ENCODE data around the gene QRFPR.
"Not testable (repeated sequence)": the region's sequence is repeated elsewhere in the genome, so short reads cannot be mapped to it uniquely, and the experiment has no call there.

Gene QRFPR

GRCh38 chr4:121380776-121381462 lies at the start of gene QRFPR:
QRFPR (minus strand) TSS chr4:121381018; CDS start chr4:121380647, 371 bp downstream.
- DNase-seq, result no peak

- no peak for DNase-seq
These were observed 47.9 kb upstream of the QRFPR start for GRCh38 chr4:121428721-121429120.

- no peak for DNase-seq
These were observed 40.8 kb upstream of the QRFPR start for GRCh38 chr4:121421594-121421993.

DNA sequence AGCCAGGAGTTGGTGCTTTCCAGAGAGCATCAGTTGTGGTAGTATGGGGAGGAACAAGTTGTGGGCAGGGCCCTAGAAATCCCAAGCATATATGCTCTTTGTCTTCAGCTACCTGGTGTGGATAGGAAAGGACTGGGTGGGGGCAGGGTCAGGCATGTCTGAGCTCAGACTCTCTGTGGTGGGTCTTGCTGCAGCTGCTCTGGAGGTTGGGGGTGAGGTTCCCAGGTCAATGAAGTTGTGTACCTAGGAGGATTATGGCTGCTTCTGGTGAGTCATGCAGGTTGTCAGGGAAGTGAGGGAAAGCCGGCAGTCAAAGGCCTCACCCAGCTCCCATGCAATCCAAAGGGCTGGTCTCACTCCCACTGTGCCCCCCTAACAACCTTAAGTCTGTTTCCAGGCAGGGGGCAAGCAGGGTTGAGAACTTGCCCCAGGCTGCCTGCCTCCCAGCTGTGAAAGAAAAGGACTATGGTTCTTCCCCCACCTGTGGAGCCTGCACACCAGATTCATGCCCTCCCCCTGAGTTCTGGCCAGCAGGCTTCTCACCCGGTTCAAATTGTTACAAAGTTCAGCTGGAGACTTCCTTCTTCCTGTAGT lies 30.4 kb upstream of the QRFPR start:
- DNase-seq, result no peak

- DNase-seq, result not testable (repeated sequence)
These were observed 27.7 kb upstream of the QRFPR start for GRCh38 chr4:121408567-121408966.

DNA sequence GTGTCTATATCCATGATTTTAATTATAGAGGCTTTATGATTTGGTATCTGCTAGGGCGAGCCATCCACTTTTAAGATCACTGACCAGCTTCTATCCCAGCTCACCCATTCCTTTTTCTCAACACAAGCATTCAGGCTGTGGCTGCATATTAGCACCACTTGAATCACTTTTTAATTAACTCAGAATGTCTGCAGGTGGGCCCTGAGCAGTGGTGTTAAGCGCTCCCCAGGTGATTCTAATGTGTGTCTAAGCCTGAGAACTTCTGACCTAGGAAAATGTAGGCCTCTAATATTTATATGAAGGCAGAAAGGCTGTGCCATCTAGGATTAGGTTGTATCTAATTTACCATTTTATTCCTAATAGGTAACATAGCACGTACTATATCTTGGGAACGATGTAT lies 19.8 kb upstream of the QRFPR start:
- no peak for DNase-seq

DNA sequence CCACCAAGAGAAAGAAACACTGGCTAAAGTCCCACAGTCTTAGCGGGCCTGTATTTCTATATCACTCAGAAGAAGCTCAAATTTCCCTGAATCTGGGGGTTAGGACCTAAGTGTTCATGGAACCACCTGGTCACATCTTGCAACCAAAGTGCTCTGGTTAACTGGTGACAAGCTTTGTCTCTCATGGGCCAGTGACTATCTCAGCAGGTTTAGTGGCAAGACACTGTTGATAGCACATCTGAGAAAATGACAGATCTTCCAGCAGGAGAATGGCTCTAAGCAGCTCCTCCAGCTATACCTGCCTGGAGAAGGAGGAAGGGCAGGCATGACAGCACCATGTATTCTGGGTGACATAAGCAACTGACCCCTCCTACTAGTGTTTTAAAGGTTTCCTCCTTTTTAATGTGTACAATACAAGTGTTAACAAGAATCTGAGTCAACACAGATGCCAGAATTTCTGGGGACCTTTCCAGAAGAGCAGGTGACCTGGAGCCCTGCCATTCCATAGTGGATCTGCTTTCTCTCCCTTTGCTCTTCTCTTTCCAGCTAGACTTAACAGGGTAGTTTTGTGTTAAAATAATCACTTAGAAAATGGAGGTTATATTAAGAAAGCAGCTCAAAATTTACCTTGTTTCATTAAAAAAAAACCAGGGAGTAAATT lies 17.3 kb upstream of the QRFPR start:
- DNase-seq, result no peak

- no peak for DNase-seq
These were observed 16.6 kb upstream of the QRFPR start for GRCh38 chr4:121397434-121397833.

DNA sequence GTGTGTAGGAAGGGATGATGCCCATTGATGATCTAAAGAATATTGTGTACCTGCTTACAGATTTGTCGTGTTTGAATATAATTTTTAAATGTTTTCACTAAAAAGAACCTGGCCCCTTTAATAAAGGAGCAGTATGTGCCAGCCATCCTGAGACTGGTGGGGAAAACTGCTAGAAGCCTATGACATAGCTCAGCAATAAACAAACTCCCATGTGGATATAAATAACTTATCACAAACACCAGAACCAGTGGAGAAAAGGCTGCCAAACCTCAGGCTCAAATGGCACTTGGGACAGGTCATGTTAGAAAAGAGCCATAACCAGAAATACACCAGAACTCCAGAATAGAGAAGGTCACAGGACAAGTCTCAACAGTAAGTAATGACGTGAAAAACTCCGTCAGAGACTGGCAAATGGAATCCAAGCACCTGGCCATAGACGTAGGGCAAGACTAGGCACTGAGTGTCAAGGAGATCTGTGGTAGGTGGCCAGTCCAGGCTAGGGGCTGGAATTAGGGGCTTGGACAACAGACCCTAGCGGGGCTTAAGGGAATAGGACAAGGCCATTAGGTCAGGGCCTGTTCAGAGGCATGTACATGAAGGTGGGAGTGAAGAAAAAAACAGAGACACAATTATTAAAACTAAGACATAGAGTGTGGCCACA lies 11.7 kb upstream of the QRFPR start:
- no peak for DNase-seq

DNA sequence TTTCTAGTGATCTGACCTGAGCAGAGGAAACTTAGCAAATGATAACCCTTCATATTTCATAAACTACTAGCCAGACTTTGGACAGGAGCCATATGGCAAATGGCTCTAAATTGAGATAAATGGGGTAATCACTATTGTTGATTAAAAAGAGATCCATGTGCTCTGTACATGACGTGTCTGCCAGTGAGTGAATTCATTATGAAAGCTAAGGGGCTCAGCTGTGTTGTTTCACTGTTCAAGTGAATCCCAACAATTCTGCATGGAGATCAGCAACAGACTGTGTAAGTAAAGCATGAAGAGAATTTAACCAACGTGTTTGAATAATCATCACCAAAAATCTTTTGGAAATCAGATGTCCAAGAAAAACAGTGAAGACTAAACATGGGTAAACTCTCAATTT lies 9.5 kb upstream of the QRFPR start:
- DNase-seq, result no peak

- no peak for DNase-seq
These were observed 1.5 kb downstream of the QRFPR start for GRCh38 chr4:121379276-121379675.

DNA sequence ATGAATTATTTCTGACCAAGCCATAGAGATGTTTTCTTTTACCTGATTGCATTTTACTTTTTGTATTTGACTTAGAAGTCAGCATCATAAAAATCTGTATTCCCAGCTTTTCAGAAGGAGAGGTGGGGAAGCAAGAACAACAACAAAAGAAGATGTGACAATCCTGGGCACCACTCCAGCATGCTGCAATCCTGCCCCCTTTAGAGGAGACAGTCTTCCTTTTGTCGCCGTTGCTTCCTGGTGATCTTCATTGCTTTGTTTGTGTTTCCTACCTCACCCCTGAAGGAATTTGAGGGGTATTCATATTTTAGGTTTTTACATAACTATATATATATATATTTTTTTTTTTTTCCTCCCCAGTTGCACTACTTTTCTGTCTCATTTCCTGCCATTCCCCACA lies 3.7 kb downstream of the QRFPR start:
- no peak for DNase-seq

GRCh38 chr4:121376556-121376955 lies 4.3 kb downstream of the QRFPR start:
- no peak for DNase-seq

- no peak for DNase-seq
These were observed 4.7 kb downstream of the QRFPR start for GRCh38 chr4:121376097-121376496.

DNA sequence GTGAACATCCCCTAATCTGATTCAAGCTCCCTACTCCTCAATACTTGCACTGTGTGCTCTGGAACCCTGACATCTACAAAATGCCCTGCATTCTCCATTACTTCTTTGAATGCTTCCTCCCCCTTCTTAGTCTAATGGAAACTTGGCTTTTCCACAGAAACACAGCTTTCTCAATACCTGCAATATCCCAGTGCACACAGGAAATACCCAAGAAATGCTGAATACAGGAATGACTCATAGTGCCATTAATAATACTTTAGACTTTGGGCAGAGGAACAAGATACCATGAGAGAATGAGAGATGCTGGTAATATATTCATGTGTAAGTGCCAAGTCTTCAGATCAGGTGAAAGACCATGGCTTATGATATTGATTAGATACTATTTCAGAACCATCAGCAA lies 5.6 kb downstream of the QRFPR start:
- DNase-seq, result no peak

DNA sequence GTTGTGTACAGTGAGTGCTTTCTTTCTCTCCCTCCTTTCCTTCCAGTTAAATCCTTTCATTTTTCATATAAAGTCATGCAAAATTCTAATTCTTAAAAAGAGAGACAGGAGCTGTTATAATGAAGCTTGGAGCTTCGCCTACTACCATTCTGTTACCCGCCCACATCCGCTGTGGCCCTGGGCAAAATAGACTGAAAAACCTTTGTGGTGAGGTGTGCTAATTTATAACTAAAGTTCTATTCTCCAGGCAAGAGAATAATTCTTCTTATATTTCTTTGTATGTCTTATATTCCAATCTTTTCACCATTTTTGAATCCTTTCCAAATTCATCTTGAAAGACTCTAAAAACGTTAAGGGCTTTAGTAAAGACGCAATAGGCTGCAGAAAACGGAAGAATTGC lies 7.0 kb downstream of the QRFPR start:
- DNase-seq, result no peak

DNA sequence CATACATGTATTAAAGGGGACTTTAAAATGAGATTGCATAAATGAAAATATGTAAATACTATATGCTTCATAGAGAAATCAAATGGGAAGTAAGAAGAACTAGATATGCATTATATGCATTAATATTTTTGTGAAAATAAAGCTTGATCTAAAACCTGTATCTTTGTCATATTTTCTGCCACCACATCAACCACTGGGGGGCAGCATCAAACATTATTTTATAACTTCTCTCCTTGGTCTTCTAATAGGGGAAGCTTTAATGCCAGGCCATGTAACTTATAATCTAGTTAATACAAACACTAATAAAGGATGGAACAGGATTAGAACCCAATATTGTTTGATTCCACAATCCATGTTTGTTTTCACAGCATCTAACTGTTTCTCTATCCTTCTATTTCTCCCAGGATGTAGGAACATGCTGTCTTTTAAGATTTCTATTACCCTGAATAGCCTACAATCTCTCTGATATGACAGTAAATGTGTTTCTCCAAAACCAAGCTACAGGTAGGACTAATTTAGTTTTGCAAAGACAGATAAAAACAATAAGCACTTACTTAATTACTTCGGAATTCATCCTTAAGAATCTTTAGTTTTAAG lies 10.0 kb downstream of the QRFPR start:
- DNase-seq, result no peak

DNA sequence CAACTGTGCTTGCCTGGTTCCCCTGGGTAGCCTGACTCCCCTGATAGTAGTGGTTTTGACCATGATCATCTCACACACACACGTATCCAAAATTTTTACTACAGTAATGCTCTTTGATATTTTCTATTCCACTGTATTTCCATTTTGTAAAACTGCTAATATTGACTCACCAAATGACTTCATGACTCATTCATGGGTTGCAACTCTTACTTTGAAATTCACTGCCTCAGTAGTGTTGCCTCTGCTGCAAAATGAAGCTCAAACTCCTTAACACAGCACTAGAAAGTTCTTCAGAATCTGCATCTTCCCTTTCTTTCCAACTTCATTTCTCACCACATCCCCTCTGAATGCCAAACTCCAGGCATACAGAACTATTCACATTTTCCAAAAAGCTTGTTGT lies 20.3 kb downstream of the QRFPR start:
- DNase-seq, result no peak

DNA sequence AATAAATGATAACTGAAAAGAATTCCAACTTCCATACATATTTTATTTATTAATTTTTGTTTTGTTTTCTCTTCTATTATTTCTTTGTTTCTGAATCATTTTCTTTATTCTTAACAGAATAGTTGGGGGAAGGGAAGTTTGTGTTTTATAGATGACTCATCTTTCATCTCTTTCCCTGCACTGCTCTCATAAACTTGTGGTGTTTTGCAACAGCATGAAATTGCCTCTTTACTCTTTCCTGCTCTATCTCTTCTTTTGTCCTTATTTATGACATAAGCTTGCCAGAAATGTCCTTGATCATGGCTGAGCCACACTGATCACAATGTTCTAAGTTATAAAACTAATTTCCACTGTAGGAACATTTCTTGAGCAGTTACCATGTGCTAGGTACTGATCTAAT lies 22.3 kb downstream of the QRFPR start:
- DNase-seq, result no peak

DNA sequence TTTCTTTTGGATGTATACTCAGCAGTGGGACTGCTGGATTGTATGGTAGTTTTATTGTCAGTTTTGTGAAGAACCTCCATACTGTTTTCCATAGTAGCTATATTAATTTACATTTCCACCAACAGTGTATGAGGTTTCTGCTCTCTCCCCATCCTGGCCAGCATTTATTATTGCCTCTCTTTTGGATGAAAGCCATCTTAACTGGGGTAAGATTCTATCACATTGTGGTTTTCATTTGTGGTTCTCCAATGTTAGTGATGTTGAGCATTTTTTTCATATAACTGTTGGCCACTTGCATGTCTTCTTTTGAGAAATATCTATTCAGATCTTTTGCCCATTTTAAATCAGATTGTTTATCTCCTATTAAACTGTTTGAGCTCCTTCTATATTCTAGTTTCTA lies 27.6 kb downstream of the QRFPR start:
- DNase-seq, result no peak

GRCh38 chr4:121344098-121344497 lies 36.7 kb downstream of the QRFPR start:
- DNase-seq, result no peak

GRCh38 chr4:121340247-121340646 lies 40.6 kb downstream of the QRFPR start:
- DNase-seq, result no peak

- no peak for DNase-seq
These were observed 41.0 kb downstream of the QRFPR start for GRCh38 chr4:121339824-121340223.

GRCh38 chr4:121339307-121339706 lies 41.5 kb downstream of the QRFPR start:
- DNase-seq, result no peak

Data from activated effector memory CD4-positive, alpha-beta T cell treated with Interleukin-2 at 50 U/mL for 16 hours (primary cell).